COLO829 (cell line): ENCODE data around the gene MYL11.
"Not testable (repeated sequence)": the region's sequence is repeated elsewhere in the genome, so short reads cannot be mapped to it uniquely, and the experiment has no call there.

Experiments
- DNase-seq: peaks from one replicate; pipeline ENCODE4 v3.0.0; 2012; ENCODE audit warnings: low spot score

MYL11 gene

DNA sequence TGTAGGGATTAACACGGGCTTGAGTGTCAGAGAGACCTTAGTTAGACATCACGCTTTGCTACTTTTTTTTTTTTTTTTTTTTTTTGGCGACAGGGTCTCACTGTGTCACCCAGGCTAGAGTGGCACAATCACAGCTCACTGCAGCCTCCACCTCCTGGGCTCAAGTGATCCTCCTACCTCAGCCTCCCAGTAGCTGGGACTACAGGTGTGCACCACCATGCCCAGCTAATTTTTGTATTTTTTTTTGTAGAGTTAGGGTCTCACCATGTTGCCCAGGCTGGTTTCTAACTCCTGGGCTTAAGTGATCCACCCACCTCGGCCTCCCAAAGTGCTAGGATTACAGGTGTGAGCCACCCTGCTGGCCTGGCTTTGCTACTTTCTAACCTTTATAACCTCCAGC is 22.0 kb downstream of the MYL11 start:
- DNase-seq = not testable (repeated sequence)

DNA sequence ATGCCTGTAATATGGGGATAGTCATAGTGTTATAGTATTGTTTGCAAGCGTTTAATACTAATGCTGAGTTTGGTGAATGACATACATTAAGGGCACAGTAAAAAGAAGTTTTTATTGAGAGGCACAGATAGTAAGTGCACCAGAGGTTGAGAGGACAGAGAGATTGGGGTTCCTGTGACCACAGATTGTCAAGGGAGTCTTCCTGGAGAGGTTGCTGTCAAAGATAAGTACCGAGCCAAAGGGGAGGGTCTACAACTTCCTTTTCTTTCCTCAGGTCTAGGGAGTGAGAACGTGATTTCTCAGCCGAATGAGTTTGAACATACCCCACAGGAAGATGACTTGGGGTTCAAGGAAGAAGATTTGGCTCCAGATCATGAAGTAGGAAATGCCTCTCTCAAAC is 22.5 kb downstream of the MYL11 start:
- no peak for DNase-seq

DNA sequence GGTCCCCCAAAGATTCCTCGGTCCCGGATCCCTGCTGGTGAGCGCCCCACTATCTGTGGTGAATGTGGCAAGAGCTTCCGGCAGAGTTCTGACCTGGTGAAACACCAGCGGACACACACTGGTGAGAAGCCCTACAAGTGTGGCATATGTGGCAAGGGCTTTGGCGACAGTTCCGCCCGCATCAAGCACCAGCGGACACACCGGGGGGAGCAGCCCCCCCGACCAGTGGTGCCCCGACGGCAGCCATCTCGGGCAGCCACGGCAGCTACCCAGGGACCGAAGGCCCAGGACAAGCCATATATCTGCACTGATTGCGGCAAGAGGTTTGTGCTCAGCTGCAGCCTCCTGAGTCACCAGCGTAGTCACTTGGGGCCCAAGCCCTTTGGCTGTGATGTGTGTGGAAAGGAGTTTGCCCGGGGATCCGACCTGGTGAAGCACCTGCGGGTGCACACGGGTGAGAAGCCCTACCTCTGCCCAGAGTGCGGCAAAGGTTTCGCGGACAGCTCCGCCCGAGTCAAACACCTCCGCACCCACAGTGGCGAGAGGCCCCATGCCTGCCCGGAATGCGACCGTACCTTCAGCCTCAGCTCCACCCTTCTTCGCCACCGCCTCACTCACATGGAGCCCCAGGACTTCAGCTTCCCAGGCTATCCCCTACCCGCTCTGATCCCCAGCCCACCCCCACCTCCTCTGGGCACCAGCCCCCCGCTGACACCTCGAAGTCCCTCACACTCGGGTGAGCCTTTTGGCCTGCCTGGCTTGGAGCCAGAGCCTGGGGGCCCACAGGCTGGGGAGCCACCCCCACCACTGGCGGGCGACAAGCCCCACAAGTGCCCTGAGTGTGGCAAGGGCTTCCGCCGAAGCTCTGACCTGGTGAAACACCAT is 23.4 kb downstream of the MYL11 start:
- no peak for DNase-seq

DNA sequence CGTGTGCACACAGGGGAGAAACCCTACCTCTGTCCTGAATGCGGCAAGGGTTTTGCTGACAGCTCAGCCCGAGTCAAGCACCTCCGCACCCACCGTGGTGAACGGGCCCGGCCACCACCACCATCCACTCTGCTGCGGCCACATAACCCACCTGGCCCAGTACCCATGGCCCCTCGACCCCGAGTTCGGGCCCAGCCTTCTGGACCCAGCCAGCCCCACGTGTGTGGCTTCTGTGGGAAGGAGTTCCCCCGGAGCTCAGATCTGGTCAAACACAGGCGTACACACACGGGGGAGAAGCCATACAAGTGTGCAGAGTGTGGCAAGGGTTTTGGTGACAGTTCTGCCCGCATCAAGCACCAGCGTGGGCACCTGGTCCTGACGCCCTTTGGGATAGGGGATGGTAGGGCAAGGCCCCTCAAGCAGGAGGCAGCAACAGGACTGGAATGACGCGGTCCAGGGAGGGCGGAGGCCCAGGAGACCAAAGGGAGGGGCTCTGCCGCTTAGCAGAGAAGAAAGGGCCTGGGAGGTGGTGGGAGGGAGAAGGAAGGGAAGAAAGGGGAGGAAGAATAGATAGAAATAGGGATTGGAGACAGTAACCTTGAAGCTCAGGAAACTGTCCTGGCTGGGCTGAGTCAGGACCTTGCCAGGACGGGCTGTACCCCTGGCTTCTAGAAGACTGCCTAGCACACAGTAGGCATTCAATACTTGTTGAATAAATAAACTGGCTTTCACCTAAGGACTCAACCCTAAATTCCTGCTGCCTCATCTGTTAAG is 24.2 kb downstream of the MYL11 start:
- DNase-seq = no peak

DNA sequence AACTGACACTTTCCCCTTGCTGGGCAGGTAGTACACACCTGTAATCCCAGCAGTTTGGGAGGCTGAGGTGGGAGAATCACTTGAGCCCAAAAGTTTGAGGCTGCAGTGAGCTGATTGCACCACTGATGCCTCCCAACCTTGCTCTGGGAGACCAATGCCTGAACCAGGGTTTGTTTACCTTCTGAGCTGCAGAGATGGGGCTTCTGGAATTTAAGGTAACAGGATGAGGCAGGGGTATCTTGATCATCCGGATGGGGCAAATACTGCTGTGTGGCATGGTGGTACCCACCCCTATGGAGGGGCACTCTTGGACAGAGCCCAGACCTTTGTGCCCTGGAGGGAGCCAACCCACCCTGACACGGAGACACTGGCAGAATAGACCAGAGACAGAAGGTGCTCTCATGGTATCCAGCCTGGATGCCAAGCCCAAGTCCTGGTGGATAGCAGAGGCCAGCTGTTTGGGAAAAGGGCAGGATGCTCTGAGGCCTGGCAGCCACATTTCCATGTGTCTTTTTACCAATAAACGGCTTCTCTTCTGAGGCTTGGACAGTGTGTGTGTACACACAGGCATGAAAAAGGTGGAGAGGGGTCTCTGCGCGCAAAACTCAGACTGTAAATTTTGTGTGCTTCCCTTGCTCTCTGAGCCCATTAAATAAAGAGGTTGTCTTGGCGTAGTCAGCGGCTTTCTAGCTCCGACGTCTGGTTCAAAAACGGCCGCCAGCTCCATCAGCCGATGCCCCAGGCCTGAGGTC is 25.0 kb downstream of the MYL11 start:
- no peak for DNase-seq

DNA sequence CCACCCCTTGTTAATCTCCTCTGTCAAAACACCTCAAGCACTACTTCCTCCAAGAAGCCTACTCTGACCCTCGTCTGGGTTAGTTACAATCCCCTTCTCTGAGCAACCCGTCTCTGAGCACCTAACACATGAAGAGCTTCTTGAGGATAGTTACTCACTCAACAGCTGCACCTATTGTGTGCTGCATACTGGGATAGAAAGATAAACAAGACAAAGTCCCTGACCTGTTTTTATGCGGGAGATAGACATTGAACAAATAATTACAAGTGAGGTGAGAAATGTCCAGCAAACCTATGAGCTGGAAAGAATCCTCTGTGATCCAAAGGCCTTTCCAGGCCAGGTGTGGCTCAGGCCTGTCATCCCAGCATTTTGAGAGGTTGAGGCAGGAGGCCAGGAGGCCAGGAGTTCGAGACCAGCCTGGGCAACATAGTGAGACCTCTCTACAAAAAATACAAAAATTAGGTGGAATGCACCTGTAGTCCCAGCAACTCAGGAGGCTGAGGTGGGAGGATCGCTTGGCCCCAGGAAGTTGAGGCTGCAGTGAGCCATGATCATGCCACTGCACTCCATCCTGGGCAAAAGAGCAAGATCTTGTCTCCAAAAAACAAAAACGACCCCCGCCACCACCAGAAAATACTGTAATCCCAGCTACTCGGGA is 27.3 kb downstream of the MYL11 start:
- no peak for DNase-seq

DNA sequence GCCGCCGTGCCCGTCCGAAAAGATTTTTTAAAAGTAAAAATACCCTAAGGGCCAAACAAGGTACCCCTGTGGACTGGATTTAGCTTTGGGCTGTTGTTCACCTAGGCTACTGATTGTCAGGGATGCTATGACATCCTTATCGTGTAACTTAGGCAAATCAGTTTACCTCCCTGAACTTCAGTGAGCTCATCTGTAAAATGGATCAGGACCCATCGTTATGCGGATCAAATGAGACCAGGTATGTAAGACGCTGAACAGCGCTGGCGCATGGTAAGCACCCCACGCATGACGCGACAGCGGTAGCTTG is 32.1 kb downstream of the MYL11 start:
- DNase-seq = no peak

DNA sequence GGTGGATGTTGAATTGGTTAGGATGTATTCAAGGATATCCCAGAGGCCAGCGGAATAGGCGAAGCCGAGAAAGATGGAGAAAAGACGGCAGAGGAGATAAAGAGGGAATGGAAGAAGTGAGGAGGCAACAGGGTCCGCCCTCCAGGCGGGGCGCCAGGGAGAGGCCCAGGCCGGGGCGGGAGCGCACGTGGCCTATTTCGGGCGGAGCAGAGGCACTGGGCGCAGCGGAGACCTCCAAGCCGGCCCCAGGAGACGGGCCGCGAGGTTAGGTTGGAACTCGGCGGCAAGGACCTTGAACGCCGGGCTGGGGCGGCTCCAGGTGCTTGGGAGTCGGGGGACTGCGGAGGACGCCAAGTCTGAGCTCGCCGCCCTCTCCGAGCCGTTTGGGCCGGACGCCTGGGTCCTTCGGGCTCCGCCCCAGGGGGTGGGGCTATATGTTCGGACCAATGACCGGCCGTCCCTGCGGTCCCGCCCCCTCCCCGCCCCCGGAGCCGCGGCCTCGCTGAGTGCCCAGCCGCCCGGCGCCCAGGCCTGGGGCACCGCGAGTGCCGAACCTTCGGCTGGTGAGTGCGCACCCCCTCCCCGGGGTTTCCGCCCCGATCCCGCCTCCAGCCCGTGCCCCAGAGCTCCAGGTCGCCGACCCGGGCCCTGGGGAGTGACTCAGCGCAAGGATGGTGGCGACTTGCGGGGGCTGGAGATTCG is 32.7 kb downstream of the MYL11 start, which contains the start of gene ZNF771:
TSS of gene ZNF771 (plus strand) at position 505 of the 702 bp plus-strand sequence. CDS start 448 bp downstream, outside the sequence.
- peak; percentile 77 for DNase-seq

DNA sequence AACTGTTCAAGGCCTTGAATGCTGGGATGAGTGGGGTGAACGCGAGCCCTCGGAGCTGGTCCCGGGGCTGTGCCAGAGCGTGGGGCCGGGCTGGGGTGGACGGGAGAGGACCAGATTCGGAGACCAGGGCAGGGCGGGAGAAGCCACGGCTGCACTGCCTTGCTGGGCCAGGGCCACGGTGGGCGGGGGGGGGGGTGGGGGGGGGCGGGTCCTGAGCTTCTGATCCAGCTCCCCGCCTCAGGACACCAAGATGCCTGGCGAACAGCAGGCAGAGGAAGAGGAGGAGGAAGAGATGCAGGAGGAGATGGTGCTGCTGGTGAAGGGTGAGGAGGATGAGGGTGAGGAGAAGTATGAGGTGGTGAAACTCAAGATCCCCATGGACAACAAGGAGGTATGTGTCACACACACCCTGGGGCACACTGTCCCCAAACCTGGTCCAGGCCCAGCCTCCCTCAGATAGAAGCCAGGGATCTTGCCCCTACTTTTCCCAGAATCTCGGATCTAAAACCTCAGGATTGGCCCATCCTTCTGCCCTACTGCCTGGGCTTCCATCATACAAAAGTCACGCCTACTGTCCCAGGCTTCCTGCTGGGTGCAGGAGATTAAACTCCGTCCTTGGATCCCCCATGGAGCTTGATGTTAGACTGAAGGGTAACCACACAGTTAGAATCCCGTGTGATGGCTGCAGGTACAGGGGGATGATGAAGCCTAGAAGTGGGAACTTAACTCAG is 33.4 kb downstream of the MYL11 start:
- no peak for DNase-seq

DNA sequence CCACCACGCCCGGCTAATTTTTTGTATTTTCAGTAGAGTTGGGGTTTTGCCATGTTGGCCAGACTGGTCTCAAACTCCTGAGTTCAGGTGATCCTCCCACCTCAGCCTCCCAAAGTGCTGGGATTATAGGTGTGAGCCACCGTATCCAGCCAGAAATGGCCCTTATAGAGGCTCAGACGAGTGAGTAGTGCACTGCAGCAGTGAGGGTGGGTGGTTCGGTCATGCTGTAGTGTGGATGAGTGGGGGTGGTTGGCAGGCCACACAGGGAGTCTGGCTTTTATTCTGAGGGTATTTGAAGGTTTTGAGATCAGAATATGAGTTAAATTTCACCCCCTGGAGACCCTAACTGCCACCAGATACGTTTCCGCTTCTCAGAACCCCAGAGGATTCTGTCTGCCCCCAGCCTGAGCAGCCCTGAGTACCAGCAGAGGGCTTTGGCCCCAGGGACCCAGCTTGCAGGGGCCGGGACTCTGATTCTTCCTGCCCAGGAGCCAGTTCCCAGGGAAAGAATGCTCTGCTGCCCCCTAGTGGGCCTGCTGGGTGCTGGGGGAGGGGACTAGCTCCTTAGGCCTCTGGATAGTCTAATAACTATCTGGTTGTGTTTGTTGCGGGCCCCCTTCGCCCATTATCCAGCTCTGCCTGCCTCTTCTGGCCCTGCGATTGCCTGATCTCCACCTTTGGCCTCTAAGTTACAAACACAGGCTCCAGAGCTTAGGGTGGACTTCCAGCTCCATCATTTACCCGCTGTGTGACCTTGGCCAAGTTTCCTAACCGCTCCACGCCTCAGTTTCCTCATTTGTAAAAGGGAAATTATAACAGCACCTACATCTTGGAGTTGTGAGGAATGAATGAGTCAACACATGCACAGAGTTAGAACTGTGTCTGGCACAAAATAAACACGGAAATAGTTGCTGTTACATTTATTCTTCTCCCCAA is 34.8 kb downstream of the MYL11 start:
- peak; percentile 69 for DNase-seq

DNA sequence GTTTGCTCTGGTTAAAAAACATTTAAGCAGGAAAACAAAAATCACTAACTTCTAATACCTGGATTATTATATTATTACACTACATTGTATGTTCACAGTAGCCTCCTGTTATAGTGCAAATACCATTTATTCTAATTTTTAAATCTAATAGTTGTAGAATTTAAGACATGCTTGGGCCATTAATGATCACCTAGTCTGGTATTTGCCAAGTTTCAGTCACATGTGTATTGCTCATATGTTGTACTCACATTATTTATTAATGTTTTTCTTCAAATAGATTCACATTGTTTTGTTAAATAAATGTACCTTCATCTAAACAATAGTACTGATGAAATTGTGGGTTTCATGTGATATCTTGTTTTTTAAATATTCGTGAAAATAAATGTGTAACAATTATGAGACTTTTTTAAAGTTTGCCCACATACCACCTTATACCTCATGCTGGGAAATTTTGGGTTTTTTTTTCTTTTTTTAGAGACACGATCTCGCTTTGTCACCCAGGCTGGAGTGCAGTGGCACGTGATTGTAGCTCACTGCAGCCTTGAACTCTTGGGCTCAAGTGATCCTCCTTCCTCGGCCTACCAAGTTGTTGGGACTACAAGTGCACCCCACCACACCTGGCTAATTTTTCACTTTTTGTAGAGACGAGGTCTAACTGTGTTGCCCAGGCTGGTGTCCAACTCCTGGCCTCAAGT is 38.7 kb downstream of the MYL11 start:
- no peak for DNase-seq

DNA sequence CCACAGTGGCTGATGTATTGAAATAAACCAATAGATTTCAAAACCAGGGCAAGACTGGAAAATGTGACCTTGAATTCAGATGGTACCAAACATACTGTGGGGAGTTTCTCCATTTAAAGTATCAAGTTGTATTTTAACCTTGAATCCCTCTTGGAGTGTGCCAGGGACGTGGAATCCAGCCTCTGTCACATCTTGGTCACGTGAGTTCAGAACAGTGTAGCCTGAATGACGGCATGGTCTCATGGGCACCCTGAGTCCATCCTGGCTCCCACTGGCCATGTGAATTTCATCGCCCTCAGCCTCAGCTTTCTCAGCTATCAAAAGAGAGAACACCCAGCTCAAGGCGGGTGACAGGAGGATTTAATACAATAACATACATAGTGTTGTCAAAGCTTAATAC is 39.6 kb downstream of the MYL11 start:
- DNase-seq = no peak

DNA sequence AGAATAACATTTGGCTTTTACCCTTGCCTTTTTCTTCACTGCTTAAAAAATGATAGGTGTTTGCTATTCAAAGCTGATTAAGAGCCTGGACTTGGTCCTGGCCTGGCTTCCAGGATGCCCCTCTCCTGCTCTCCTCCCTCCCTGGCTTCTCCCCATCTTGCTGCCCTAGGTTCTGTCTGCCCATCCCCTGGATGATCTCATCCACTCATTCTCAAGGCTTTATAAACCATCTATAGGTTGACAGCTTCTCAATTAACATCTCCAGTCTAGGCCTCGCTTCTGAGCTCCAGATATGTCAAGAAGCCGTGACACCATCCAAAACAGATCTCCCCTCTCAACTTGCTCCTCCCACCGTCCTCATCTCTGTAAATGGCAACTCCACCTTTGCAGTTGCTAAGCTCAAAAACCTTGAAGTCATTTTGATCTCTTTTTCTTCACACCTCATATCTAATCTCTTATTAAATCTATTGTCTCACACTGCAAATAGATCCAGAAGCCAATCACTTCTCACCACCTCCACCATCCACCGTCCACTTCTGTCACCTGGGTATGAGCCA is 41.5 kb downstream of the MYL11 start:
- no peak for DNase-seq

DNA sequence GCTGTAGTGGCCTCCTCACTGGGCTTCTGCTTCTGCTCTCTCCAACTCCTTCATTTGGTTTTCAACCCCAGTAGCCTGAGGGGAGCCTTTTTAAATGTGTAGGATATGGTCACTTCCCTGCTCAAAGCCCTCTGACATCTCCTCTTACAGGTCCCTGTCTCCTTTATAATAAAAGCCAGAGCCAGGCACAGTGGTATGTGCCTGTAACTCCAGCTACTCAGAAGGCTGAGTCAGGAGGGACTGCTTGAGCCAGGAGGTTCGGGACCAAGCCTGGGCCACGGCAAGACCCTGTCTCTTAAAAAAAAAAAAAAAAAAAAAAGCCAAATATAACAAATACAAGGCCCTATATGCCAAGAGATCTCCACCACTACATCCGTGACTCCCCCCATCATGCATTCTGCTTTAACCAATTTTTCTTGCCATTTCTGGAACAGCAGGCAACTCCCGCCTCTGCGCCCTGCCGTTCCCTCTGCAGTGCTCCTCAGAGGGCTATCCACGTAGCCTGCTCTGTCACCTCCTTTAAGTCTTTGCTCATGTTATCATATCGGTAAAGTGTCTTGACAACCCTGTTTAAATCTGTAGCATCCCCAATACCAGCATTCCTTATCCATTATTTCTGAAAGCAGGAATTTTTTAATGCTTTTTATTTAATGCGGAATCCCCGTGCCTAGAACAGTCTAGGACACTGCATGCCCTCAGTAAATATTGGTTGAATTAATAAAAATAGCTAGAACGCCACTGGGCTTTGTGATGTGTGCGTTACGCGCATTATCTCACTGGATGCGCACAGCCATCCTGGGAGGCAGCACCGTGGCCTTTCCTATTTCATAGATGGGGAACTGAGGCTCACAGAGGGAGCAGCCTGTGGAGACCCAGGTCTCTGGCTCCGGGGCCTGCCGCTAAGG is 42.3 kb downstream of the MYL11 start:
- DNase-seq = no peak

DNA sequence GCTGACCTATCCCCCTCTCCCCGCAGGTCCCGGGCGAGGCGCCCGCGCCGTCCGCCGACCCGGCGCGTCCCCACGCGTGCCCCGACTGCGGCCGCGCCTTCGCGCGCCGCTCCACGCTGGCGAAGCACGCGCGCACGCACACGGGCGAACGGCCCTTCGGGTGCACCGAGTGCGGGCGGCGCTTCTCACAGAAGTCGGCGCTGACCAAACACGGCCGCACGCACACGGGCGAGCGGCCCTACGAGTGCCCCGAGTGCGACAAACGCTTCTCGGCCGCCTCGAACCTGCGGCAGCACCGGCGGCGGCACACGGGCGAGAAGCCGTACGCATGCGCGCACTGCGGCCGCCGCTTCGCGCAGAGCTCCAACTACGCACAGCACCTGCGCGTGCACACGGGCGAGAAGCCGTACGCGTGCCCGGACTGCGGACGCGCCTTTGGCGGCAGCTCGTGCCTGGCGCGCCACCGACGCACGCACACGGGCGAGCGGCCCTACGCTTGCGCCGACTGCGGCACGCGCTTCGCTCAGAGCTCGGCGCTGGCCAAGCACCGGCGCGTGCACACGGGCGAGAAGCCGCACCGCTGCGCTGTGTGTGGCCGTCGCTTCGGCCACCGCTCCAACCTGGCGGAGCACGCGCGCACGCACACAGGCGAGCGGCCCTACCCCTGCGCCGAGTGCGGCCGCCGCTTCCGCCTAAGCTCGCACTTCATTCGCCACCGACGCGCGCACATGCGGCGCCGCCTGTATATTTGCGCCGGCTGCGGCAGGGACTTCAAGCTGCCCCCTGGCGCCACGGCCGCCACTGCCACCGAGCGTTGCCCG is 43.1 kb downstream of the MYL11 start:
- peak; percentile 76 for DNase-seq

DNA sequence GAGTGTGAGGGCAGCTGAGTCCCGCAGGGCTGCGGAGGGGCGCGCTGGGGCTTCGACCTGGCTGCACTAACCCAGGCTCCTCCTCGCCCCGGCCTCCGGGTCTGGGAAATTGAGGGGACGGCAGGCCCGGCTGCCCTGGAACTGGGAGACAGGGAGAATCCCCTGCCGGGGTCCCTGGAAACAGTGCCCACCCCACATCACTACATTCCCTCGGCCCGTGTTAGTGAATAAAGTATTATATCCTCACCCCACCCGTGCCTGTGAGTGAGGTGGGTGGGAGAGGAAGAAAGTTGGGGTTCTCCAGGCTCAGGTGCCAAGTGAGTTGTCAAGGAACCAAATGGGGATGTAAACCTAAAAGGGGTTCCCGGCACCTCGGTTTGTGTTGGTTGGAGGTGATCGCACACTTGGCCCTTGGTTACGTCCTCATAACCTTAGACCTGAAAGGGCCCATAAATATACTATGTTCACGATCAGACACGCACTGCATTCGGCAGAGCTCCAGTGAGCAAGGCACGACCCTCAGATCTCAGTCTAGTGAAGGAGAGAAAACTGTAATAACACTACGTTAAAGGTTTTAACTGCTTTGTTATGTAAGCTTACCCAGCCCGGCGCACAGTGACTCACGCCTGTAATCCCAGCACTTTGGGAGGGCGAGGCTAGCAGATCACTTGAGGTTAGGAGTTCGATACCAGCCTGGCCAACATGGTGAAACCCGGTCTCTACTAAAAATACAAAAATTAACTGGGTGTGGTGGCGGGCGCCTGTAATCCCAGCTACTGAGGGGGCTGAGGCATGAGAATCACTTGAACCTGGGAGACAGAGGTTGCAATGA is 44.0 kb downstream of the MYL11 start:
- DNase-seq = no peak
